Mesenchymal stem cell (in vitro differentiated cells and primary cell): ENCODE measurements around the gene PYGM.
A peak's percentile ranks its signal among the peaks of the same experiment; 100 is the strongest.

ENCODE experiments used
- DNase-seq: peaks from one replicate; pipeline ENCODE4 v3.0.0-alpha.2; 2013
- H2AFZ ChIP-seq: one replicate; pipeline ENCODE4 v1.6.1; 2013; ENCODE audit warnings: low read depth, mild to moderate bottlenecking, control low read depth, inconsistent platforms, low read length, moderate library complexity
- H2AK5ac ChIP-seq: 2 replicates; pipeline ENCODE4 v1.6.1; 2013; ENCODE audit warnings: low read length, moderate library complexity, mild to moderate bottlenecking, inconsistent platforms; ENCODE audit not compliant: severe bottlenecking
- H2BK120ac ChIP-seq: one replicate; pipeline ENCODE4 v1.6.1; 2013; ENCODE audit warnings: low read depth, mild to moderate bottlenecking, inconsistent platforms, low read length, moderate library complexity
- H2BK12ac ChIP-seq, 2 experiments: one replicate each; pipeline ENCODE4 v1.6.1; 2013; ENCODE audit warnings: inconsistent platforms in 2 of 2, low read length in 2 of 2, mild to moderate bottlenecking in 2 of 2, moderate library complexity in 2 of 2, control low read depth in 1 of 2
- H2BK15ac ChIP-seq: one replicate; pipeline ENCODE4 v1.6.1; 2013; ENCODE audit warnings: mild to moderate bottlenecking, low read depth, inconsistent platforms; ENCODE audit not compliant: poor library complexity, severe bottlenecking
- H2BK5ac ChIP-seq: 2 replicates; pipeline ENCODE4 v1.6.1; 2013; ENCODE audit warnings: low read depth, mild to moderate bottlenecking, low read length, control low read depth, inconsistent platforms; ENCODE audit not compliant: poor library complexity, severe bottlenecking
- H3K14ac ChIP-seq, 2 experiments: one replicate each; pipeline ENCODE4 v1.6.1; 2013; ENCODE audit warnings: inconsistent platforms in 2 of 2, low read length in 2 of 2, control low read depth in 1 of 2, mild to moderate bottlenecking in 1 of 2, moderate library complexity in 1 of 2
- H3K18ac ChIP-seq, 2 experiments: one replicate each; pipeline ENCODE4 v1.6.1; 2013; ENCODE audit warnings: inconsistent platforms in 2 of 2, low read length in 2 of 2, control low read depth in 1 of 2, low read depth in 1 of 2, mild to moderate bottlenecking in 1 of 2
- H3K23ac ChIP-seq, 2 experiments: one replicate each; pipeline ENCODE4 v1.6.1; 2013; ENCODE audit warnings: inconsistent platforms in 2 of 2, low read length in 2 of 2, mild to moderate bottlenecking in 2 of 2, moderate library complexity in 2 of 2, control low read depth in 1 of 2
- H3K27ac ChIP-seq: 2 replicates; pipeline ENCODE4 v1.5.1; 2013; ENCODE audit warnings: mild to moderate bottlenecking, moderate library complexity, low read length, control low read depth, inconsistent platforms; ENCODE audit not compliant: poor library complexity, severe bottlenecking
- H3K27me3 ChIP-seq, 2 experiments: 2 replicates each; pipeline versions ENCODE4 v1.6.1 to v1.7.0; 2013; ENCODE audit warnings: low read length in 2 of 2, mild to moderate bottlenecking in 2 of 2, moderate library complexity in 2 of 2, control low read depth in 1 of 2, inconsistent platforms in 1 of 2; ENCODE audit not compliant: control insufficient read depth in 1 of 2, insufficient read depth in 1 of 2
- H3K36me3 ChIP-seq, 2 experiments: 2 replicates each; pipeline versions ENCODE4 v1.6.1 to v1.7.0; 2013; ENCODE audit warnings: low read length in 2 of 2, control low read depth in 1 of 2, inconsistent platforms in 1 of 2, low read depth in 1 of 2, mild to moderate bottlenecking in 1 of 2; ENCODE audit not compliant: insufficient read depth in 2 of 2, control insufficient read depth in 1 of 2
- H3K4ac ChIP-seq, 2 experiments: one replicate each; pipeline ENCODE4 v1.6.1; 2013; ENCODE audit warnings: inconsistent platforms in 2 of 2, low read length in 2 of 2, mild to moderate bottlenecking in 2 of 2, moderate library complexity in 2 of 2, control low read depth in 1 of 2, low read depth in 1 of 2
- H3K4me1 ChIP-seq: 2 replicates; pipeline ENCODE4 v1.6.1; 2013; ENCODE audit warnings: low read depth, low read length, control low read depth; ENCODE audit not compliant: control insufficient read depth, insufficient read depth
- H3K4me2 ChIP-seq: 2 replicates; pipeline ENCODE4 v1.6.1; 2013; ENCODE audit warnings: low read length, mild to moderate bottlenecking, inconsistent platforms; ENCODE audit not compliant: poor library complexity, severe bottlenecking
- H3K4me3 ChIP-seq, 2 experiments: 2 replicates each; pipeline versions ENCODE4 v1.5.1 to v1.7.0; 2013; ENCODE audit warnings: low read length in 2 of 2, mild to moderate bottlenecking in 2 of 2, control low read depth in 1 of 2, low read depth in 1 of 2; ENCODE audit not compliant: insufficient read depth in 1 of 2
- H3K79me1 ChIP-seq: replicated peaks from 2 replicates; pipeline ENCODE4 v1.6.1; 2013; ENCODE audit warnings: mild to moderate bottlenecking, control low read depth, low read length, inconsistent platforms; ENCODE audit not compliant: poor library complexity, severe bottlenecking
- H3K9ac ChIP-seq: 2 replicates; pipeline ENCODE4 v1.7.0; 2013; ENCODE audit warnings: mild to moderate bottlenecking, low read length, moderate library complexity
- H3K9me3 ChIP-seq: 2 replicates; pipeline ENCODE4 v1.7.0; 2013; ENCODE audit warnings: mild to moderate bottlenecking, low read length; ENCODE audit not compliant: control insufficient read depth
- H4K8ac ChIP-seq: one replicate; pipeline ENCODE4 v1.6.1; 2013; ENCODE audit warnings: inconsistent platforms, mild to moderate bottlenecking, low read length, moderate library complexity
- H4K91ac ChIP-seq: one replicate; pipeline ENCODE4 v1.6.1; 2013; ENCODE audit warnings: mild to moderate bottlenecking, low read length, inconsistent platforms
- WGBS: methylation state at CpG from one replicate; pipeline ENCODE4 v1.1.7; 2013; ENCODE audit warnings: mixed read lengths; 5-methylcytosine and 5-hydroxymethylcytosine counted together

Gene PYGM

DNA sequence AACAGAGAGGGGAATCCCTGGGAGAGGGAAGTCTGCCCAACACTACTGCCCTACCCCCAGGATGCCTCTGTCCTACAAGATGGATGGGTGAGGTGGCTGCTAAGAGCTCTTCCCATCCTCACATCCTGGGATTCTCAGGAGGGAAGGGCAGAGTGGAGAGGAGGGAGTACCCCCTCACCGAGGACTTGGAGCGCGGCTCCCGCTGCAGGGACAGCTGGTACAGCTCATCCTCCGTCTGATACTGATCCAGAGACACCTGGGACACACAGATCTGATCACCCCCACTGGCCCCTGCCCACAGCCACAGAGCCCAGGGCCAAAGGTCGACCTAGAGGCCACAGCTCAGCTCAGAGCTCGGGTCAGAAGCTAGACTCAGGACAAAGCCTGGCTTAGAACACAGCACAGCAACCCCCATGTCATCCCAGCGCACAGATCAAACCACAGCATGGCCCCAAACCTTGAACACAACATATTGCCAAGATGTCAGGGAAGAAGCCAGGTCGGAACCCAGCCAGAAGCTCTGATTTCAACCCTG is 24.0 kb downstream of the PYGM start:
- Histone ChIP-seq H3K4me3 (no peak overlapping the region), H3K14ac (no peak overlapping the region), H2BK15ac (no peak overlapping the region), H3K27me3 (peaks cover 48 to 56% of the 10 kb centered on the region in 2 experiments), H3K36me3 (no peaks in the 10 kb centered on the region), H4K8ac (no peak overlapping the region), H3K79me1 (no peaks in the 10 kb centered on the region), H2AK5ac (no peak overlapping the region), H2BK5ac (no peak overlapping the region), H3K4ac (no peak overlapping the region), H4K91ac (no peak overlapping the region), H3K18ac (no peak overlapping the region), H3K23ac (no peak overlapping the region), H2AFZ (no peak overlapping the region), H2BK120ac (no peak overlapping the region), H3K4me1 (peaks cover 2% of the 10 kb centered on the region), H3K9ac (no peak overlapping the region), H2BK12ac (no peak overlapping the region), H3K9me3 (no peaks in the 10 kb centered on the region), H3K4me2 (no peak overlapping the region), H3K27ac (no peak overlapping the region)
- WGBS = 82% methylated on average over 9 of the region's 9 CpGs
- DNase-seq = no peak

- Histone ChIP-seq H2AK5ac (no peak overlapping the region), H3K79me1 (no peaks in the 10 kb centered on the region), H2AFZ (no peak overlapping the region), H3K4me1 (peaks cover 2% of the 10 kb centered on the region), H2BK12ac (no peak overlapping the region), H4K91ac (no peak overlapping the region), H3K23ac (no peak overlapping the region), H3K18ac (no peak overlapping the region), H3K14ac (no peak overlapping the region), H2BK15ac (no peak overlapping the region), H3K4me2 (no peak overlapping the region), H4K8ac (no peak overlapping the region), H2BK120ac (no peak overlapping the region), H3K27ac (no peak overlapping the region), H3K36me3 (no peaks in the 10 kb centered on the region), H3K9ac (no peak overlapping the region), H3K27me3 (peaks cover 46 to 56% of the 10 kb centered on the region in 2 experiments), H3K4me3 (no peak overlapping the region), H3K4ac (no peak overlapping the region), H3K9me3 (no peaks in the 10 kb centered on the region), H2BK5ac (no peak overlapping the region)
- WGBS = 82% methylated on average over 22 of the region's 23 CpGs
- no peak for DNase-seq
Measured at GRCh38 chr11:64734811-64735724, 24.7 kb downstream of the PYGM start.

DNA sequence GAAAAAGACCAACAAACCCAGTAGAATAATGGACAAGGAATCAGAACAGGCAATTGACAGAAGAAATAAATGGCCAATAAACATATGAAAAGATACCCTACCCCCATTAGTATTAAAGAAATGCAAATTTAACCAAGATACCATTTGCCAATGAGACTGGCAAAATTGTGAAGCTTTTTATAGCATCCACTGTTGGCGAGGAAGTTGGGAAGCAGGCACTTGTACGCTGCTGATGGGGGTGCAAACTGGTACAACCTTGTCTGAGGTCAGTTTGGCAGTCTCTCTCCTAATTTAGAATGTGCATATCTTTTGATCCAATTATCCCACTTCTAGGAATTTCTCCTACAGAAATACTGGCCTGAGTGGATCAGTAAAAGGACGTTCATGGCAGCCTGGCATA is 28.2 kb downstream of the PYGM start:
- Histone ChIP-seq H3K4ac (no peak overlapping the region), H4K91ac (no peak overlapping the region), H3K79me1 (no peaks in the 10 kb centered on the region), H2AK5ac (no peak overlapping the region), H2BK5ac (no peak overlapping the region), H3K23ac (no peak overlapping the region), H3K9me3 (no peaks in the 10 kb centered on the region), H3K4me2 (no peak overlapping the region), H3K9ac (no peak overlapping the region), H3K4me3 (no peak overlapping the region), H2BK15ac (no peak overlapping the region), H3K4me1 (peaks cover 2% of the 10 kb centered on the region), H3K27me3 (peaks cover 46 to 64% of the 10 kb centered on the region in 2 experiments), H2BK120ac (no peak overlapping the region), H4K8ac (no peak overlapping the region), H3K14ac (no peak overlapping the region), H3K36me3 (no peaks in the 10 kb centered on the region), H2AFZ (no peak overlapping the region), H3K27ac (no peak overlapping the region), H3K18ac (no peak overlapping the region), H2BK12ac (no peak overlapping the region)
- whole genome bisulfite sequencing = 88% methylated on average over 3 of the region's 3 CpGs
- no peak for DNase-seq

GRCh38 chr11:64729851-64730382 is 29.9 kb downstream of the PYGM start:
- peaks cover 5% of the 10 kb centered on the region for H3K4me1 ChIP-seq
- H3K36me3 ChIP-seq = no peaks in the 10 kb centered on the region
- H3K4ac ChIP-seq = no peak overlapping the region
- DNase-seq = peak; percentile 18
- H3K18ac ChIP-seq = no peak overlapping the region
- no peaks in the 10 kb centered on the region for H3K9me3 ChIP-seq
- no peak overlapping the region for H2BK12ac ChIP-seq
- H2AFZ ChIP-seq = no peak overlapping the region
- H3K27ac ChIP-seq = no peak overlapping the region
- no peak overlapping the region for H2BK15ac ChIP-seq
- H3K4me2 ChIP-seq = peak overlapping the region; percentile 40
- H3K27me3 ChIP-seq = peaks cover 39 to 53% of the 10 kb centered on the region in 2 experiments
- H2BK120ac ChIP-seq = no peak overlapping the region
- 21% methylated on average over 20 of the region's 21 CpGs for WGBS
- no peaks in the 10 kb centered on the region for H3K79me1 ChIP-seq
- no peak overlapping the region for H4K91ac ChIP-seq
- H2BK5ac ChIP-seq = no peak overlapping the region
- H3K14ac ChIP-seq = no peak overlapping the region
- no peak overlapping the region for H3K4me3 ChIP-seq
- no peak overlapping the region for H3K9ac ChIP-seq
- no peak overlapping the region for H2AK5ac ChIP-seq
- peak overlapping the region; percentile 79 for H4K8ac ChIP-seq
- H3K23ac ChIP-seq = no peak overlapping the region
